T-helper 2 cell (primary cell): ENCODE data around the gene EXOC6B.
A peak's percentile ranks its signal among the peaks of the same experiment; 100 is the strongest.
"Not testable (repeated sequence)": the region's sequence is repeated elsewhere in the genome, so short reads cannot be mapped to it uniquely, and the experiment has no call there.

Experiments
- DNase-seq, 5 experiments: peaks; one replicate each; pipeline versions ENCODE4 v3.0.0 to v3.0.0-alpha.2; 2012 to 2022

The EXOC6B gene

DNA sequence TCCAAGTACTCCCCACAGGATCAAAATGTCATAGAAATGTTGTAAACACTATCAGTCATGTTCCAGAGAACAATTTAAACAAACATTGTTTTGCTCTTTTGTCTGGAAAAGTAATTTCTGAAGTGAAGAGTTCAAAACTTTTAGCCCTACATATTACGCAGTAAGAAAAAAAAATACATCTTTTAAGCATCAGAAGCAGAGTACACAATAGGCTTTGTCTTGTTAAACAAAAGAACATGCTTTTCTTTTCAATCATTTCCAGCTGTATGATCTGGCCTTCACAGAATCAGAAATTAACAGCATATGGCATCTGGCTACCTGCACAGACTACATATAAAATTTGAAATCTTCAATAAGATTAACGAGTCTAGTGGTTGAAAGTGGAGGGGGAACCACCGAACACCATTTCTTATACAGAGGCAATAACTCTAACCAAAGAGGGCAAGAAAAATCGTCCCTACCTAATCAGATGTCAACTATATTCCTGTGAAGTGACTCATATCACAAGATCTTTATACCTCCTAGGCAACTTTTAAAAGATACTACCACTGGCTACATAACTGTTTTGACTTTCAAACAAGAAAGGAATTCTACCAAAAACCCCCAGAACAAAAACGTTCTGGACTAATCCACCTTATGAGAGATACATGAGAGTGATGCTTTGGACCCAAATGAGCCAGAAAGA is 149.3 kb downstream of the EXOC6B start:
- DNase-seq, result peak in 1 of 5 experiments; percentile 62

DNA sequence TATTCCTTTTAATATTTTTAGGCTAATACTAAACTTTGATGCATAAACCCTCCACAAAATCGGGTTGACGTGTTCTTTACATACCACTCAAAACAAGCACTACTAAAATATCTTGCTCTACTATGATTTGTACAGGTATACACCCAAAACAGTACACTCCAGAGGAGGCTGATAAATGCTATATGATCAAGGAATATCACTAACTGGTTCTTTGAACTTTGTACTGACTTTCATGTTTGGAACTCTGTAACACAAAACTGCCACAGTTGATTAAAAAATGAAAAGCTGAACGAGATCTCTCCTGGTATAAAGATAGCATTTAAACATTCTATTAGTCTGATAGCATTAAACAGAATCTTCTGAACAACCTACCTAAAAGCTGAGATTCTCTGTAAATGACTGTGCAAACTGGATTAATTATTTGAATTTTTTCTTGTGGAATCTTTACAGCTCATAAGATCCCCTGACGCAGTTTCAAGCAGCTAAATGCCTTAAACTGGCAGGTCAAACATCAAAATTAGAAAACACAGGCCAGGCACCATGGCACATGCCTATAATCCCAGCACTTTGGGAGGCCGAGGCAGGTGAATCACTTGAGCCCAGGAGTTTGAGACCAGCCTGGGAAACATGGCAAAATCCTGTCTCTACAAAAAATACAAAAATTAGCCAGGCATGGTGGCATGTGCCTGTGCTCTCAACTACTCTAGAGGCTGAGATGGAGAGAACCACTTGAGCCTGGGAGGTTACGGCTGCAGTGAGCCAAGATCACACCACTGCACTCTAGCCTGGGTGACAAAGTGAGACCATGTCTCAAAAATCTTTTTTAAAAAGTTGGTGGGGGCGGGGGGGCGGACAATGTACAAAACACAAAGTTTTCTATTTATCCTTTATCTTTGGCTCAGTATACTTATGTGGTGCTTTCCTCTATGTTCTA is 150.6 kb downstream of the EXOC6B start:
- DNase-seq, result no peak

DNA sequence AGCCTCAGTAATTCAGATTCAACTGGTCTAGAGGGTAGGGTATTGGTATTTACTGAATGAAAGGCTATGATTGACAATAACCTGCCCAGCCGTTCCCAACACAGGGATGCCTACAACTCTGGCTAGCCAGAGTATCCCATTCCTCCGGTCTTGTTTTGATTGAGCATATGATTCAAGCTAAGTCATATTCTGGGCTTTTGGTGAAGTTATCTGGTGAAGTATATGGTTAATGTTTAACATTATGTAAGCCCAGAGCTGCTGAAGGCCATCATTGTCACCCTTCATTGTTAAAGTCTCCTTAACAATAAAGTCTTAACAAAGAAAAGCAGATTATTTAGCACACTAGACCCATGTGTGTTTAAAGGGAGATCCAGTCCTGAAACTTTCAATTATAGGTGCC is 152.6 kb downstream of the EXOC6B start:
- no peak for DNase-seq

DNA sequence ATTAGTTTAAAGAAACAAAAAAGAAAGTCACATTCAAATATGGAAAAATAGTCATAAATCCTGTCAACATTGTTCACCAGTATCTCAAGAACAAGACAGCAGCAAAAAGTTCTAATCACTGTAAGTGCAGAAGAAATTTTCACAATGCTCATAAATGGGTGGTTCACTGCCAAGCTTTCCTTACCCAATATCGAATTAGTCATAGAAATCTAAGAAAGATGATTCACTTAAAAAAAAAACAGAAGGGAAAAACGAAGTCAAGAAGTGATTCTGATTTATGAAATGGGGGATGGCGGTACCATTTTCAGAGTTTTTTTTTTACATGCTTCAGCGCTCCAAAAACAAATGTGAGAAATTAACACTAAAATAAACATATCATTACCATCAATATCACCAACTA is 156.7 kb downstream of the EXOC6B start:
- no peak for DNase-seq

DNA sequence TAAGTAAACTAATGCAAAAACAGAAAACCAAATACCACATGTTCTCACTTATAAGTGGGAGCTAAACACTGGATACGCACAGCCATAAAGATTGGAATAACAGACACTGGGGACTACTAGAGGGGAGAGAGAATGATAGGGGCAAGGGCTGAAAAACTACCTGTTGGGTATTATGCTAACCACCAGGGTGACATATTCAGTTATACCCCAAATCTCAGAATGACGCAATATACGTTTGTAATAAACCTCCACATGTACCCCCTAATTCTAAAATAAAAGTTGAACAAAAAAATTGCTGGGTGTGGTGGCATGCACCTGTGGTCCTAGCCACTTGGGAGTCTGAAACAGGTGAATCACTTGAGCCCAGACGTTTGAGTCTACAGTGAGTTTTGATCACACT is 157.2 kb downstream of the EXOC6B start:
- DNase-seq, result no peak

DNA sequence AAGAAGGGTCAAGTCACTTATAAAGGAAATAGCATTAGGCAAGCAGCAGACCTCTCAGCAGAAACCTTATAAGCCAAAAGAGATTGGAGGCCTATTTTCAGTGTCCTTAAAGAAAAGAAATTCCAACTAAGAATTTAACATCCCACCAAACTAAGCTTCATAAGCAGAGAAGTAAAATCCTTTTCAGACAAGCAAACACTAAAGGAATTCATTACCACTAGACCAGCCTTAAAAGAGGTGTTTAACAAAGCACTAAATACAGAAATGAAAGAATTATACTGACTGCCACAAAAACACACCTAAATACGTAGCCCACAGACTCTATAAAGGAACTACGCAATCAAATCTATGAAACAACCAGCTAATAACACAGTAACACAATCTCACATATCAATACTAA is 160.4 kb downstream of the EXOC6B start:
- no peak for DNase-seq

DNA sequence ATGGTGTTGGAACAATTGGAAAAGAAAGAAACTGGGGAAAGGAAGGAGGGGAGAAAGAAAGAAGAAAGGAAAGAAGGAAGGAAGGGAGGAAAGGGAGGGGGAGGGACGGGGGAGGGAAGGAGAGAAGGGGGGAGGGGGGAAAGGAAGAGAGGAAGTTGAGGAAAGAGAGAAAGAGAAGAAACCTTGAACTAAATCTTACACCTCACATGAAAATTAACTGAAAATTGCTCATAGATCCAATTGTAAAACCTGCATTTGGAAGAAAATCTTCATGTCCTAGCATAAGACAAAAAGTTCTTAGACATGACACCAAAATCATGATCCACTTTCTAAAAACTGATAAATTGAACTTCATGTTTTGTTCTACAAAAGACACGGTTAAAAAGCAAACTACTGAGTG is 163.8 kb downstream of the EXOC6B start:
- no peak for DNase-seq

DNA sequence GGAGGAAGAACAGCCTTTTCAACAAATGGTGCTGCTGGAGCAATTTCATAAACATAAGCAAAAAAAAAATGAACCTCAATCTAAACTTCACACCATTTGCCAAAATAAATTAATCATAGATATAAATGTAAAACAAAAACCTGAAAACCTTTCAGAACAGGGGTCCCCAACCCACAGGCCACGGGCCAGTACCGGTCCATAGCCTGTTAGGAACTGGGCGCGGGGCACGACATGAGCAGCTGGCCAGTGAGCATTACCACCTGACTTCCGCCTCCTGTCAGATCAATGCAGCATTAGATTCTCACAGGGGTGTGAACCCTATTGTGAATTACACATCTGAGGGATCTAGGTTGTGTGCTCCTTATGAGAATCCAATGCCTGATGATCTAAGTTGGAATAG is 176.0 kb downstream of the EXOC6B start:
- DNase-seq, result no peak

DNA sequence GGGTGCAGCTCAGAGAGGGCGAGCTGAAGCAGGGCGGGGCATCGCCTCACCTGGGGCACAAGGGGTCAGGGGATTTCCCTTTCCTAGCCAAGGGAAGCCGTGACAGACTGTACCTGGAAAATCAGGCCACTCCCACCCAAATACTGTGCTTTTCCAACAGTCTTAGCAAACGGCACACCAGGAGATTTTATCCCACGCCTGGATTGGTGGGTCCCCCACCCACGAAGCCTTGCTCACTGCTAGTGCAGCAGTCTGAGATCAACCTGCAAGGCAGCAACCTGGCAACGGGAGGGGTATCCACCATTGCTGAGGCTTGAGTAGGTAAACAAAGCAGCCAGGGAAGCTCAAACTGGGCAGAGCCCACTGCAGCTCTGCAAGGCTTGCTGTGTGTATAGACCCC is 184.6 kb downstream of the EXOC6B start:
- DNase-seq, result not testable (repeated sequence)

DNA sequence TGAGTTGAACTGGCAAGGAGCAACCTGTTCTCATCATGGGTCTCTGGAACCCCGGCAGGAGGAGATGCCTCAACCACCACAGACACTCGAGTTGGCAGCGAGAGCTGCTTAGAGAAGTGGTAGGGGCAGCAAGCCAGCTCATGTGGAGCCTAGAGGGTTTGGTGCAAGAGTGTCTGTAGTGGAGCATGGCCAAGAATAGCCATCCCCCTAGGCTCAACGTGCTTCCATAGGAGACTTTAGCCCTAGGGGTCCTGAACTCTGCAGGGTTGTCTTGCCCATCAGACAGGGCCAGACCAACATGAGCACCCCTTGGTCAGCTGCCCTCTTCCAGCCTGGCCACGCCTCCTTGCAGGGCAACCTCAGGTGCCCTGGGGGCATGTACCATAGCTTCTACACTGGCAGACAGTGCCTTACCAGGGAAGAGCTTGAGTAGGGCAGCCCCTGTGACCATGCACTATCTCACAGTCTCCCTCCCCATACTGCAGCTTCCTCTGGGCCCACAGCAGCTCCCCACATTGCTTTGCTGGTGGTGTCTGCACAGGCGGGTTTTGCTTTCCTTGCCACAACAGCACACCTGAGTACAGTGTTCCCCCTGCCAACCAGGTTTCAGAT is 187.1 kb downstream of the EXOC6B start:
- no peak for DNase-seq

DNA sequence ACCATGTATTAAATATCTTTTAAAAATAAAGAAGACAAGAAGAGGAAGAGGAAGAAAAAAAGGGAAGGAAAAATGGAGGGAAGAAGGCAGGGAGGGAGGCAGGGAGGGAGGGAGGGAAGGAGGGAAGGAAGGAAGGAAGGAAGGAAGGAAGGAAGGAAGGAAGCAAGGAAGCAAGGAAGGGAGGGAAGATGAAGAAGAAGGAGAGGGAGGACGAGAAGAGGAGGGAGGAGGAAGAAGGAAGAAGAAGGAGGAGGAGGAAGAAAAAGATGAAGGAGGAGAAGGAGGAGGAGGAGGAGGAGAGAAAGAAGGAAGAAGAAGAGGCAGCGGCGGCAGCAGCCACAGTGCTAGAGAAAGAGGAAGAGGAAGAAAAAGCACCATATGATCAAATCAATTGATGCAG is 189.6 kb downstream of the EXOC6B start:
- DNase-seq, result no peak

DNA sequence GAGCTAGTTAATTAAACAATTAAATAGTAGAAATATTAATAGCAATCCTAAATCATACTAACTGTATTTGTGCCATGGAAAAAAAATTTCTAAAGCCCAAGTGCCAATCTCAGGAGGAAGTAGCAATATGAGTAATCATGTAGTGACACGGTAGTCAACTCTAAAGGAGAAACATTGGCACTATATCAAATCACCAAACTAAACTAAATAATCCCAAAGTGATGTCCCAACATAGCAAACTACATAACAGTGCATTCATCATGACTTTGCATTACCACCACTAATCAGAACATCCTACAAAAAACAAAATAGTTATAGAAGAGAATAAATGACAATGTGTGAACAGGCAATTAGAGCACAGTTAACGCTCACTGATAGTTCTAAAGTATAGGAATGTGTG is 195.1 kb downstream of the EXOC6B start:
- DNase-seq, result no peak

DNA sequence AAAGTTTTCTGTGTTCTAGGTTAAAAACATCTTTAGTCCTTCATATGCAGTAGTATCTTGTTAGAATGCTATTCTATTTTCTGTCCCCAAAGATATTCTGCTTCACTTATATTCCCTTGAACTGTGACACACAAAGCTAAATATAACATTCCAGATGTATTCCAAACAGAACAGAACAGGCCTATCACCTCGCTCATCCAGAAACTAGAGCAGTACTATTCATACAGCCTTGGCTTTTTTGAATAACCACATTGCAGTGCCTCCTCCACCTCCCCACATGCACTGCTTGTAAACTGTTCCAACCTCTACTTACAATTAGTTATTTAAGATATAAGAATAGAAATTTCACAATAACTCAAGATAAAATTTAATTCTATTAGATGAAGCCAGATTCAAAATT is 196.8 kb downstream of the EXOC6B start:
- no peak for DNase-seq

DNA sequence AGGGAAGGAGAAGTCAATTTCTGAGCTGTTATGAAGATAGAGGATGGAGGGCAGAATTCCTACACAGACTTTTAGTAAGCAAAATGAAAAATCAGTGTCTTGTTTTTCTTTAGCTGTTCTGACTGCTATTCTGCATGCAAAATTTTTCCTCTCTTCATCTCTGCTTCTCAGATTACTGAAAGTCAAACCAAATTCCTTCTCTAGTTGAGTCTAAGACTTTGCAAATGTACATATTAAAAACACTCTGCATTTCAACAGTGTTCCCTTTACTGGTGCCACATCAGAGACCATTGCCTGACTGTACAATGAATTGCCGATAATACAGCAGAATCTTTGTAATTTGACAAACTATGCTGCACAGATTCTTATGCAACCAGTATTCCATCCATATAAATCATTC is 198.8 kb downstream of the EXOC6B start:
- no peak for DNase-seq

DNA sequence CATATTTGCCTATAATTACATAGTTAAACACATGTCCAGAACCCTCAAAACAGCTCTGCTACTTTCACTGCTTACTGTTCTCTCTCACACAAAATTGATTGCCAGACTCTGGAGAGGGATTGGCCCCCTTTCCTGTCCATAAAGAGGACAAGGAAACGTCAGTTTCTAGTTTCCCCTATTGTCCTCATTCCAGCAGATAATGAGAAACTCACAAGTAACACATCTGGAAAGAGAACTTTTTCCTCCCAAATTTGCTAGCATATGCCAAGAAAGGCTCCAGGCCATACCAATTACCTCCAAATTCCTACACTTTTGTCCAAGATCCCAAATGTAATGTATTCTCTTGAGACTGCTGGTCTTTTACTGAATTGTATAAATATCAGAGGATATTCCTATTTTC is 200.5 kb downstream of the EXOC6B start:
- DNase-seq, result no peak

DNA sequence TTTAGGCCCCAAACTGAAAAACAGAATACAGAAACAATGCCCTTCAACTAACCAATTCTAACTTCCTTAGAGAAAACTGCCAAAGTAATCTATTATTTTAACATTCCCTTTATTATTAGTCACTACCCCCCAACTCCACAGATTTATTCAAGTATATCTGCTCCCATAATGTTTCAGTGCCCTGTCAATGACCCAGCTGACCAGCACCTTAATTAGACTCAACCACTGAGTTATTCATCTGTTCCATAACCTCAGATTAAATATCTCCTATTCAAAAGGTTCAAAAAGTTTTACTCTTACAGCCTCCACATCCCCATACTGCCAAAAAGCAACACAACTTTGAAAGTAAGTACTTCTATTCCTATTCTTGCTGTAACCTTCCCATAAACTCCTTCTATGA is 202.4 kb downstream of the EXOC6B start:
- no peak for DNase-seq

DNA sequence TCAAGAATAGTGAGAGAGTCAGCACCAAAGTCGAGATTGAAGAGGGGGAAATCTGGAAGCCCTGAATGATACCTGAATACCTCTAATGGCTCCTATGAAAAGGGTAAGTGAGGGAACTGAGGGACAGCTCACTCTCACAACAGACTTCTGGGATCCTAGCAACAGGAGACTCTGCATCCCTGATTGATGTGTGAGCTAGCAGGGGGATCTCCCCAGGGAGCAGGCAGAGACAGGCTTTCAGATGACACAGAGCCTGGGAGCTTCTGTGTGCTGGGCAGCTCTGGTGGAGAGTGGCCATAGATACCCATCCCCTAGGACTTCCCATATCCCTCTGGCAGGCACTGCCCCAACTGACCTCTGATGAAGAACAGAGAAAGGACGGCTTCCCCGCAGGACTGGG is 206.2 kb downstream of the EXOC6B start:
- no peak for DNase-seq

DNA sequence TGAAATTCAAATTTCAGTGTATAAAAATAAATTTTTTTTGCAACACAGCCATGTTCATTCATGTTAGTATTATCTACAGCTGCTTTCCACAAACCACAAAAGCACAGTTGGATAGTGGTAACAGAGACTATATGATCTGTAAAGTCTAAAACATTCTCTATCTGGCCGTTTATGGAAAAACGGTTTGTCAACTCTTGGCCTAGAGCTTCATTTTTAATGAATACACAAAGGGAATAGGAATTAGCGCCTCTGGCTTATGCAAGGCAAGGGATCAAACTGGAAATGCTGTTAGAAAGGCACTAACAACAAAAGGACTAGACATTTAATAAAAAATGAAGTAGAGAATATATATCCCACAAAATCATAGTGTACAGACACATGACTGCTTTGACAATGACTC is 211.9 kb downstream of the EXOC6B start:
- no peak for DNase-seq

DNA sequence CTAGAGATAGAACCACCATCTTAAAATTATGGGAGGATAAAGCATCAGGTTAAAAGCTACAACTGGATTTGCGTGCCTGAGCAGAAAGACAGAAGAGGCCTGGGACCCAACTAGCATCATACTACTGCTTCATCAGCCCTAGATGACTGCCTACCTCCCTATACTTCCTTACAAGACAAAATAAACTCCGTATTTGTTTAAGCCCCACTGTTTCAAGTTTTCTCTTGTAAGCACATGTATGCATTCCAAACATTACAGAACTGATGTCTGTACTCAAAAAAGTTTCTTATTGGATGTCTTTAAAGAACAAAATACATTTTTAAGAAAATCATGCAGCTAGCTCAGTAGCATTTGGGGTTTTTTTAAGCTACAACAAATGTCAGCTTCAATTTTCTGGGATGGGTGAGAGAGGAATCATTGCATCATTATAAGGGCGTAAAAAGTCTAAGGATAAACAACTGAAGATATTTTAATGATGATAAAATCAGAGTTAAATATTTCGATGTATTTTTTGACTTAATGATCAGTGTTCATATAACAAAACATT is 213.1 kb downstream of the EXOC6B start:
- DNase-seq, result no peak

DNA sequence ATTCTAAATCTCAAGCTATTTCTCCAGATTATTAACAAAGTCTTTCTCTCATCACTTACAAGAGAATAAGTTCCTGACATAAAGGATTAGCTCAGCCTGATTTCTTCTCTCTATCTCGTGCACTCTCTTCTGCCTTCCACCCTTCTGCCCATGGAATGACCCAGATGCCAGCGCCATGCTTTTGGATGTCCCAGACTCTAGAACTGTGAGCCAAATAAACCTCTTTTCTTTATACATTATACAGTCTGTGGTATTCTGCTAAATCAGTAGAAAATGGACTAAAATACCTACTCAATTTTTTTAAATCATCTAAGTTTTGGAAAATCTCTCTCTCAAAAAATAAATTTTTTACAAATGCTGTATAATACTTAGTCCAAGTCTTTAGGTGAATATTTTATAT is 218.6 kb downstream of the EXOC6B start:
- DNase-seq, result no peak

DNA sequence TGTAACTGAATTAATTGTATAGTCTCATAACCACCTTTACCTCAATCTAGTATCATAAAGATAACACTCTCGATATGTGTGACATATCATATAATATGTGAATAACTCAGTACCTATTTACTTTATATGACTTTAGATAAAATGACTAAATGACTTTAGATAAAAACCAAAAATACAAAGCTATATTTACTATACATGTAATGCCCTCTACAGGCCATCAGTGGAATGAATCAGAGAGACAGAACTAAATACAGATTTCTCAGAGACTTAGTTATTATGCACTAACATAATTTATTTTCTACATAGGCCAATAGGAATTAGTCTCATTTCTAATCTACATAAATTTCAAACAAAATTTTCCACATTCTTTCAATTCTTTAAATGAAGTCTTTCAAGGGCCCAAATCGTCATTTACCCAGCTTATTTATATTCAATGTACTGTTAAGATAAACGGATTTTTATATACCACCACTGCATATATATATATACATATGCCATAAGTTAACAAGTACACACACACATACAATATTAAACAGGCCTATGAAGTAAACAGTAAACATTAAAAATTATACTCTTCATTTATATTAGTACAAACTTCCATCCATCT is 219.9 kb downstream of the EXOC6B start:
- DNase-seq, result peak in 1 of 5 experiments; percentile 8

DNA sequence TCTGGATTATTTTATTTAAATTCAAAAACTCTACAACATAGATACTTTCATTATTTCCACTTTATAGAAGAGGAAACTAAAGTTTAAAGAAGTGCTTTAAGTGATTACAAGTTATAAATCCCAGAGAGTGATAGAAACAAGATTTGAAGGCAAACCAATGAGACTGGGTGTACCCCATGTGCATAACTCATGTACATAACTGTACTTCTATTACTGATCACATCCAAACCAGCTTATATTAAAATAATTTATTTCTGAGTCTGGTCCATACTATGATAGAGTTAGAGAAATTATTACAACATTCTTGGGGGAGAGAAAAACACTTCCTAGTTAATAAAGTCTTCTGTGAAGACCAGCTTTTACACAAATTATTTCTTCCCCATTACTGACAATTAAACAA is 221.4 kb downstream of the EXOC6B start:
- no peak for DNase-seq

DNA sequence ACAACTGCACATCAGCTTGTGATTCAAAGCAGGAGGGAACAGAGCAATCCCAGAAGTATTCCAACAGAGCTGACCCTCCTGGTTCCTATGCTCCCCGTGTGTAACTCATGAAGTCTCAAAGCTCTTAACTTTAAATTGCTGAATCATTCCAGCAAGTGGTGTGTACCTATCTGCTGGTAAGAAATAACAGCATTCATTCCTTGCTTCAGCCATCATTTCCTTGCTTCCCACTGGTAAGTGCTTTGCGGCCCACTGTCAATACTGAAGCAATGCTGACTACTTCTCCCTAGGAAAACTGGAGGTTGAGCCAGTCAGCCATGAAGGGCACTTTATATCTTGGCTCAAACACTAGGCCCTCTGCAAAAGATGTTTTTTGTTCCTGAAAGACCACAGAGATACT is 222.4 kb downstream of the EXOC6B start:
- no peak for DNase-seq
